ENCODE results near the gene CRYBG1. TPM values are rescaled to one million over a fixed set of nuclear protein-coding genes. Genes with fewer than 3 reads are reported as not detected.

The CRYBG1 gene
- total RNA-seq, 4 donors from 2014 or later: 27.4 to 42.1 (median 40.6) TPM

GRCh38 chr6:106440546-106440945, 80.0 kb downstream of the CRYBG1 start:
- TF ChIP-seq CTCF (IDR thresholded peaks at IDR 0.05; ENCODE audit: low read depth): no peak

GRCh38 chr6:106442395-106442794, 81.9 kb downstream of the CRYBG1 start:
- no peak for TF ChIP-seq CTCF (IDR thresholded peaks at IDR 0.05; ENCODE audit: low read depth)

DNA sequence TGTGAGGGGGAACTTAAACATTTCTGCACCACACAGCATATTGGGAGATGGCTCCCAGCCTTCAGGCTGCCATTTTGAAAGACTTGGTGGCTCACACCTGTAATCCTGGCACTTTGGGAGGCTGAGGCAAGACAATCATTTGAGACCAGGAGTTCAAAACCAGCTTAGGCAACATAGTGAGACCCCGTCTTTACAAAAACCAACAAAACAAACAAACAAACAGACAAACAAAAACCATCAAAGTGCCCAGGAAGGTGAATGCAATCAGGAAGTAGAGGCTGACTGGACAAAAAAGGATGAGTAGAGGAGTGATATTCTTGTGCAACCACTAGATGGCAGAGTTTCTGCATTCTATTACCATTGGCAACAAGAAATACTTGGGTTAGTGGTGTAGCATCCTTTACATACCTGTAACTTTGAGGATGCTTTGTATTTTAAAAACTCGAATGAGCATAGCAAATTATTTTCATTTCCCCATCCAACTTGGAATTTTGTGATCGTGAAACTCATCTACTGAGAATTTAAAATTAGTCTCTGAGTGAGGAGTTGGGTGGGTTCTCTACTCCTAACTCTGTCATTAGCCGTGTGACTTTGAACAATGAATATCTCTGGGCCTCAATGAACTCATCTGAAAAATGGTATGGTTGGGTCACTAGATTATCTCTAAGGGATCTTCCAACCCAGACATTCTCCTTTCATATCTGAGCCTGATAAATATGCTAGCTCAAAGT, 84.4 kb downstream of the CRYBG1 start:
- TF ChIP-seq CTCF (IDR thresholded peaks at IDR 0.05; ENCODE audit: low read depth): no peak

GRCh38 chr6:106445508-106445878, 85.0 kb downstream of the CRYBG1 start:
- TF ChIP-seq CTCF (IDR thresholded peaks at IDR 0.05; ENCODE audit: low read depth): no peak

- TF ChIP-seq CTCF (IDR thresholded peaks at IDR 0.05; ENCODE audit: low read depth): no peak
These were observed 85.9 kb downstream of the CRYBG1 start for GRCh38 chr6:106446287-106446885.

- TF ChIP-seq CTCF (IDR thresholded peaks at IDR 0.05; ENCODE audit: low read depth): no peak
These were observed 86.5 kb downstream of the CRYBG1 start for GRCh38 chr6:106446983-106447382.

DNA sequence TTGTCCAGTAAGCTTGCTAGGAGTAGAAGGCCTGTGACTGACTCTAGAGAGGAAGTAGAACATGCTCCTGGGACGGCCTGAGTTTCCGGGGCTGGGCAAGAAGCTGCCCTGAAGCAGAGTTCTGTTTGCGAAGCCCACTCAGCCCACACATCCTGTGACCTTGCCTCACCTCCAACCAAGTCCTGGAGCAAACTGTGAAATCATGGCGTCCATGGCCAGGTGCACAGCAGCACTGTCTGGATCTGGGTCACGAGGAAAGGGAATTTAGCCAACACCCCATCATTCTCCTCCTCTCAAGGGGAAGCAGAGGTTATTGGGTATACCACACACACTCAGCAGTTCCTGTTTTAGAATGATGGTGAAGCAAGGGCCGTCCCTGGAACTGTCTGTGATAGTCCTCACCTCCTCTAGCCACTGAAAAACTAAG, 87.5 kb downstream of the CRYBG1 start:
- TF ChIP-seq CTCF (IDR thresholded peaks at IDR 0.05; ENCODE audit: low read depth): no peak
